T-cell (primary cell): Measurements from ENCODE around the gene ZNF664. TPM values are rescaled to one million over a fixed set of nuclear protein-coding genes. Genes with fewer than 3 reads are reported as not detected.

Experiments
- ATAC-seq, 4 experiments: fragments of 200-7000 bp in 3 of 4; fragments of 150-1000 bp in 1 of 4; cut with Tn5 transposase; replicated peaks in 1 of 4; 1 replicate in 3 of 4; 2 replicates in 1 of 4; pipeline ENCODE4 v1.10.0; 2021; ENCODE audit warnings: moderate library complexity in 3 of 4, mild to moderate bottlenecking in 2 of 4, moderate number of reproducible peaks in 1 of 4
- CTCF ChIA-PET, 2 donors: fragments of 300-600 bp; sonication (Branson Sonifier 250); formaldehyde crosslinking; loops; one replicate each; lab custom pipeline; 2022; ENCODE audit warnings: antibody characterized with exemption in 2 of 2; lab: Charles Lee
- POLR2A ChIA-PET, 2 donors: fragments of 300-600 bp; sonication (Branson Sonifier 250); formaldehyde crosslinking; loops; one replicate each; lab custom pipeline; 2022; ENCODE audit warnings: antibody characterized with exemption in 2 of 2; lab: Charles Lee
- DNase-seq, 35 experiments: peaks; one replicate each; pipeline versions ENCODE4 v3.0.0 to v3.0.0-alpha.2; 2013 to 2023
- H3K27ac ChIP-seq: one replicate; pipeline ENCODE4 v1.5.1; 2013; ENCODE audit warnings: low read length
- H3K27me3 ChIP-seq, 2 experiments: replicated peaks in 1 of 2; 1 replicate in 1 of 2; 2 replicates in 1 of 2; pipeline versions ENCODE4 v1.6.1 to v1.7.0; 2013; ENCODE audit warnings: low read length in 1 of 2, mixed read lengths in 1 of 2; ENCODE audit not compliant: control insufficient read depth in 2 of 2, insufficient read depth in 2 of 2; ENCODE audit errors: extremely low read depth in 1 of 2
- H3K36me3 ChIP-seq, 2 donors: 1 replicate in 1 of 2; 2 replicates in 1 of 2; pipeline versions ENCODE4 v1.6.1 to v1.7.0; 2013; ENCODE audit warnings: low read length in 1 of 2; ENCODE audit not compliant: control insufficient read depth in 2 of 2, insufficient read depth in 1 of 2; ENCODE audit errors: extremely low read depth in 1 of 2
- H3K4me1 ChIP-seq, 2 experiments: 1 replicate in 1 of 2; 2 replicates in 1 of 2; pipeline versions ENCODE4 v1.6.1 to v1.7.0; 2013; ENCODE audit warnings: low read length in 2 of 2, mixed read lengths in 1 of 2; ENCODE audit not compliant: insufficient read depth in 2 of 2, control insufficient read depth in 1 of 2; ENCODE audit errors: extremely low read depth in 1 of 2
- H3K4me3 ChIP-seq, 2 donors: 1 replicate in 1 of 2; 2 replicates in 1 of 2; pipeline versions ENCODE4 v1.5.1 to v1.7.0; 2013; ENCODE audit warnings: mild to moderate bottlenecking in 2 of 2, low read length in 1 of 2, moderate library complexity in 1 of 2; ENCODE audit not compliant: control insufficient read depth in 1 of 2; ENCODE audit errors: extremely low read depth in 1 of 2
- H3K9me3 ChIP-seq: 2 replicates; pipeline ENCODE4 v1.7.0; 2013
- H3K27ac Mint-ChIP-seq, 2 donors: one replicate each; pipeline ENCODE4 v1.8.0; 2020 to 2021; ENCODE audit warnings: mild to moderate bottlenecking in 2 of 2, mixed read lengths in 2 of 2
- H3K27me3 Mint-ChIP-seq, 2 donors: one replicate each; pipeline ENCODE4 v1.8.0; 2021 to 2022; ENCODE audit warnings: mixed read lengths in 2 of 2
- H3K36me3 Mint-ChIP-seq: one replicate; pipeline ENCODE4 v1.8.0; 2021; ENCODE audit warnings: mixed read lengths
- H3K4me1 Mint-ChIP-seq, 3 donors: one replicate each; pipeline ENCODE4 v1.8.0; 2020 to 2022; ENCODE audit warnings: mixed read lengths in 3 of 3, mild to moderate bottlenecking in 1 of 3
- H3K4me3 Mint-ChIP-seq, 3 donors: one replicate each; pipeline ENCODE4 v1.8.0; 2020 to 2022; ENCODE audit warnings: mild to moderate bottlenecking in 3 of 3, mixed read lengths in 3 of 3, moderate library complexity in 3 of 3
- H3K9me3 Mint-ChIP-seq, 3 donors: one replicate each; pipeline ENCODE4 v1.8.0; 2020 to 2022; ENCODE audit warnings: mixed read lengths in 3 of 3
- WGBS: methylation state at CpG from one replicate; pipeline ENCODE4 v1.1.5; 2013; ENCODE audit warnings: missing lambda C conversion rate; ENCODE audit not compliant: insufficient coverage; 5-methylcytosine and 5-hydroxymethylcytosine counted together
- total RNA-seq, 35 experiments: library from RNA in 6 of 35; stranded (reverse) in 6 of 35; fragments of 120-200 nt in 1 of 35; gene quantifications; one replicate each; pipeline versions ENCODE4 v1.2.1 to v1.2.4 and lab custom pipeline; 2013 to 2026

ZNF664 gene
- total RNA-seq, 5 donors from 2014 or later (not counting 1 experiment from before 2014, with no cell fraction given) = 30.6 to 58.2 (median 56.1) TPM

DNA sequence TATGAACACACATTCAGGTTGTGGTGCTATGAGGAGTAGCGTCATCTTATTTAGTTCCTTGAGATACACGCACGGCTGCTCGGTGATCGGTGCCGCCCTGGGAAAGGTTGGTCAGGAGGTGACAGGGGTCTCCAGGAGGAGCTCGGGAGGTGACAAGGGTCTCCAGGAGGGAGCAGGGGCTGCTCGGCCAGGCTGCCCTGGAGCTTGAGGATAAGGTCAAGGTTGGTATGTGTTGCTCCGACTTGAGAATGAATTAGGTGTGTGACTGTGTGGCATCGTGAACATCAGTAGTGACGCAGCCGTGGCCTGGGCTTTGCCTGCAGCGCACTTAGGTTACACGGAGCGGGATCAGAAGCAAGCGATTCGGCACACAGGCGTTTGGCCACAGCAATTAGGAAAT, 36.5 kb upstream of the ZNF664 start:
- Histone ChIP-seq H3K27me3 (peaks cover 0 to 9% of the 10 kb centered on the region in 2 experiments), H3K4me3 (no peak overlapping the region), H3K36me3 (peaks cover 10 to 15% of the 10 kb centered on the region in 2 donors), H3K9me3 (no peaks in the 10 kb centered on the region), H3K4me1 (peaks cover 17 to 55% of the 10 kb centered on the region in 2 experiments), H3K27ac (no peak overlapping the region)
- CTCF ChIA-PET = interaction anchor here in 1 of 2 donors (0.8 kb wide), 1 partner anchor 31 kb away, joined by 8 read pairs; no protein-coding TSS in a partner anchor
- Mint-ChIP-seq H3K27ac (peak overlapping the region; percentile 72 to 77), H3K27me3 (no peaks in the 10 kb centered on the region), H3K4me1 (peaks cover 42 to 57% (median 43%) of the 10 kb centered on the region in 3 donors), H3K9me3 (no peaks in the 10 kb centered on the region), H3K36me3 (peaks cover 16% of the 10 kb centered on the region), H3K4me3 (peak overlapping the region; percentile 40 to 70 (median 49))
- POLR2A ChIA-PET = no interaction called here
- ATAC-seq = no peak
- DNase-seq = no peak
- 96% methylated on average over 17 of the region's 18 CpGs for WGBS

DNA sequence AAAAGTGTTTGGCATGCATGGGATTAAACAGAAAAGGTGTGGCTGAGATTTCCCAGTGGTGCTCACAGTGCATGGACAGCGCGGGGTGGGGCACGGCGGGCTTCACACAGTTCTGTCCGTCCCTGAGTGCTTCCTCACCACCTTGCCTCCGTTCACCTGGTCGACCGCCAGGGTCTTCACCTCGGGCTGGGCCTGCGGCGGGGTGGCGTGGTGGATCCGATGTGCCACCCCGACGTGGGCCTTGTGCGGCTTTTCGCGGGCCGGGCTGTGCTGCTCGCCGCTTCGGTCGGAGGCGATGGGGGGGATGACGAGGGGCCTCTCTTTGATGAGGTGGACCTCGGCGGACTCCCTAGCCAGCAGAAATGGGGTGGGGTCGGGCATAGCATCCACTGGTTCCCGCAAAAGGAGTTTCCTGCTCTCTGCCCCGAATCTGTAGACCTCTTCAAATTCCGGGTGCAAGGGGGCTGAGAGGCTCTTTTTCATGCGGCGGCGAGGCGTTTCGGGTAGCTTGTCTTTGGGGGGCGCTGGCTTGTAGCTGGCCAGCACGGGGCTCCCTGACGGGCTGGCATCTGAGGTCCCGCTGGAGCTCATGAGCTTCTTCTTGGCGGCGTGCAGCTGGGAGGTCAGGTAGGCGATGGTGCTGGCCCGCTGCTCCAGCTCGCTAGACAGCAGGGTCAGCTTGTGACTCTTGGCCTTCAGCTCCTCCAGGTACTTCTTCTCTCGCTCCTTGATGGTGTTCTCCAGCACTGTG, 35.9 kb upstream of the ZNF664 start:
- H3K4me3 ChIP-seq = peak overlapping the region; percentile 29 to 48
- peak overlapping the region; percentile 88 for H3K27ac Mint-ChIP-seq
- H3K27me3 Mint-ChIP-seq = no peaks in the 10 kb centered on the region
- WGBS = 92% methylated on average over 44 of the region's 46 CpGs
- DNase-seq (no peak), ATAC-seq (no peak)
- no peaks in the 10 kb centered on the region for H3K9me3 ChIP-seq
- ChIA-PET POLR2A (no interaction called here), CTCF (interaction anchor here in 1 of 2 donors (1.0 kb wide), 1 partner anchor 46 kb away, joined by 3 read pairs; no protein-coding TSS in a partner anchor)
- peaks cover 35 to 50% (median 37%) of the 10 kb centered on the region in 3 donors for H3K4me1 Mint-ChIP-seq
- H3K27ac ChIP-seq = peak overlapping the region; percentile 84
- peaks cover 15 to 20% of the 10 kb centered on the region in 2 donors for H3K36me3 ChIP-seq
- no peaks in the 10 kb centered on the region for H3K9me3 Mint-ChIP-seq
- peaks cover 14 to 49% of the 10 kb centered on the region in 2 experiments for H3K4me1 ChIP-seq
- peak overlapping the region; percentile 71 to 90 (median 77) for H3K4me3 Mint-ChIP-seq
- peaks cover 22% of the 10 kb centered on the region for H3K36me3 Mint-ChIP-seq
- H3K27me3 ChIP-seq = peaks cover 0 to 6% of the 10 kb centered on the region in 2 experiments

DNA sequence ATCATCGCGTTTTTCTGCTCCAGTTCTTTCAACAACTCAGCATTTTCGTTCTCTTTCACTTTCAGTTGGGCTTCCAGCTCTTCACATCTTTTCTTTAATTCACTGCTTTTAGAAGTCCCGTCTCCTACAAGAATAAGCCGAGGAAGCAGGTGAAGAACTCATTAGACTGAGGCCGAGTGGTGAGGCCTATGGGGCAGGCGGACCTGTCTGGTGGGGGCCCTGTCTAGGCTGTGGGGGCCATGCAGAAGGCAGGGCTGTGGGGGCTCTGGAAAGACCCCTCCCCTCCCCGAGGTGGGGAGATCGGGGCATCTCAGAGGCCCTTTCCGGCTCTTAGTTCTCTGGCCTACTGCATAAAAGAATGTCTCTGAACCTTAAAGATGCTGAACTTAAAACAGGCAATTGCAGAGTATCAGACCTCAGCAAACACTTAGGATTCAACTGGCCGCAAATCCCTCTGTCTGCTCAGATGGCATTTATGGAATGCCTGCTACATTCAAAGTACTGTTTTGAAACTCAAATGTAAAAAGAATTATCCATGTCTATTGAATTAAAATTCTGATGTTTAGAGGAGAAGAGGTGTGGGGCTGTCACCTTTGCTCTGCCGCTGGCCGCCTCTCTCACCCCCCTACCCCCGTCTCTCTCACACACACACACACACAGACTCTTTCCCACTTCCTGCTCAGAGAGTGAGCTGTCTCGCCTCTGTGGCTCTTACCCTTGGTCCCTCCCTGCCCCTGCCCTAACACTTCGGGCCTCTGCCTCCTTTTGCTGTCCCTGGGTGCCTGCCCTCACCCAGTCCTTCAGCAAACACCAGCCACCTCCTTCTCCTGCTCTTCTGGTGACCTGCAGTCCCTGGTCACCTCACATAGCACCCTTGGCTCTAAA, 35.1 kb upstream of the ZNF664 start:
- H3K27ac ChIP-seq = peak overlapping the region; percentile 84
- peaks cover 0 to 6% of the 10 kb centered on the region in 2 experiments for H3K27me3 ChIP-seq
- ChIA-PET CTCF (interaction anchor here in 1 of 2 donors (0.7 to 1.0 kb wide), 3 partner anchors 27 to 1448 kb away, joined by 3 read pairs; no protein-coding TSS in a partner anchor), POLR2A (interaction anchor here in 1 of 2 donors (0.7 kb wide), 1 partner anchor 983 kb away, joined by 3 read pairs; no protein-coding TSS in a partner anchor)
- H3K9me3 ChIP-seq = no peaks in the 10 kb centered on the region
- peaks cover 21 to 26% of the 10 kb centered on the region in 2 donors for H3K36me3 ChIP-seq
- H3K36me3 Mint-ChIP-seq = peaks cover 31% of the 10 kb centered on the region
- H3K4me1 ChIP-seq = peaks cover 9 to 49% of the 10 kb centered on the region in 2 experiments
- DNase-seq (peak; percentile 18 to 65 (median 47)), ATAC-seq (peak; percentile 90 to 98 (median 94))
- H3K9me3 Mint-ChIP-seq = no peaks in the 10 kb centered on the region
- H3K4me1 Mint-ChIP-seq = peaks cover 29 to 43% (median 30%) of the 10 kb centered on the region in 3 donors
- H3K4me3 Mint-ChIP-seq = peak overlapping the region; percentile 71 to 90 (median 77)
- H3K4me3 ChIP-seq = peak overlapping the region; percentile 29 to 48
- H3K27me3 Mint-ChIP-seq = no peaks in the 10 kb centered on the region
- WGBS = 7% methylated on average over 8 of the region's 16 CpGs
- peak overlapping the region; percentile 88 for H3K27ac Mint-ChIP-seq

DNA sequence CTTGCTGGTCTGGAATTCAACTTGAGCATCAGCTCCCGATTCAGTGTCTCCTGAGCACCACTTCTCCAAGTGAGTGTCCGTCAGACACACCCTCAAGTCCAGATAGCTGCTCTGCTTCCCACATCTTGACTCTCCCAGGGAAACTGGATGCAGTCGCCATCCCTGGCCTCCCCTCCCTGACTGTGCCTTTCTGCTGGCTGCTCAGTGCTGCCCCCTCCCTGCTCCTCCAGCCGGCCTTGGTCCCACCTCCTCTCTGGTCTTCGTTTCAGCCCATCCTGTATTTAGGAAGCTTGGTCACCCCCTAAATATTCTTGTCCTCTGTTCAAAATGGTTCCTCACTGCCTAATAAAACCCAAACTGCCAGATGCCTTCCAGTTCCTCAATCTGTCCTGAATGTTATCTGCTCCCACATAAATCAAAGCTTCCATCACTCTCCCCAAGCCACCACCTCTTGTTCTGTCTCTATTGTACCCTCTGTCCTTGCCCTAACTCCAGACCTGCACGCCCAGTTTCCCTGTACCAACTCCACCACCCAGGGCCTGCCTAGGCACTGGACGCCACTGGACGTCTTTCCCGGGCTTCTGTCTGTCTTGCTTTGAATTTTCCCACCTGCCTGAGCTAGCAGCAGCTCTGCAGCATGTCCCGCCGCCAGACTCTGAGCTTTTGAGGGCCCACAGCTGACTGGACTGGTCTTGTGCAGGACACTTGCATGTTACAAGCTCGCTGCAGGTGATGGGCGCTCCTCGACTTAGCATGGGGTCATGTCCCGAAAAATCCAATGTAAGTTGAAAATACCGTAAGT, 34.1 kb upstream of the ZNF664 start:
- WGBS = 91% methylated on average over 16 of the region's 16 CpGs
- CTCF ChIA-PET = interaction anchor here (0.6 to 0.9 kb wide), 3 partner anchors 23 to 1449 kb away, joined by 3 to 6 read pairs (median 3); no protein-coding TSS in a partner anchor
- Histone ChIP-seq H3K4me3 (no peak overlapping the region), H3K27ac (peak overlapping the region; percentile 84), H3K4me1 (peaks cover 9 to 41% of the 10 kb centered on the region in 2 experiments), H3K36me3 (peaks cover 26 to 34% of the 10 kb centered on the region in 2 donors), H3K27me3 (no peaks in the 10 kb centered on the region), H3K9me3 (no peaks in the 10 kb centered on the region)
- H3K4me1 Mint-ChIP-seq = peaks cover 27 to 36% (median 29%) of the 10 kb centered on the region in 3 donors
- peak overlapping the region; percentile 88 for H3K27ac Mint-ChIP-seq
- H3K9me3 Mint-ChIP-seq = no peaks in the 10 kb centered on the region
- ATAC-seq (no peak), DNase-seq (peak in 2 of 35 experiments; percentile 19 to 32)
- peak overlapping the region; percentile 71 to 90 (median 77) for H3K4me3 Mint-ChIP-seq
- peaks cover 37% of the 10 kb centered on the region for H3K36me3 Mint-ChIP-seq
- no peaks in the 10 kb centered on the region for H3K27me3 Mint-ChIP-seq
- POLR2A ChIA-PET = interaction anchor here in 1 of 2 donors (0.7 kb wide), 1 partner anchor 983 kb away, joined by 3 read pairs; no protein-coding TSS in a partner anchor

DNA sequence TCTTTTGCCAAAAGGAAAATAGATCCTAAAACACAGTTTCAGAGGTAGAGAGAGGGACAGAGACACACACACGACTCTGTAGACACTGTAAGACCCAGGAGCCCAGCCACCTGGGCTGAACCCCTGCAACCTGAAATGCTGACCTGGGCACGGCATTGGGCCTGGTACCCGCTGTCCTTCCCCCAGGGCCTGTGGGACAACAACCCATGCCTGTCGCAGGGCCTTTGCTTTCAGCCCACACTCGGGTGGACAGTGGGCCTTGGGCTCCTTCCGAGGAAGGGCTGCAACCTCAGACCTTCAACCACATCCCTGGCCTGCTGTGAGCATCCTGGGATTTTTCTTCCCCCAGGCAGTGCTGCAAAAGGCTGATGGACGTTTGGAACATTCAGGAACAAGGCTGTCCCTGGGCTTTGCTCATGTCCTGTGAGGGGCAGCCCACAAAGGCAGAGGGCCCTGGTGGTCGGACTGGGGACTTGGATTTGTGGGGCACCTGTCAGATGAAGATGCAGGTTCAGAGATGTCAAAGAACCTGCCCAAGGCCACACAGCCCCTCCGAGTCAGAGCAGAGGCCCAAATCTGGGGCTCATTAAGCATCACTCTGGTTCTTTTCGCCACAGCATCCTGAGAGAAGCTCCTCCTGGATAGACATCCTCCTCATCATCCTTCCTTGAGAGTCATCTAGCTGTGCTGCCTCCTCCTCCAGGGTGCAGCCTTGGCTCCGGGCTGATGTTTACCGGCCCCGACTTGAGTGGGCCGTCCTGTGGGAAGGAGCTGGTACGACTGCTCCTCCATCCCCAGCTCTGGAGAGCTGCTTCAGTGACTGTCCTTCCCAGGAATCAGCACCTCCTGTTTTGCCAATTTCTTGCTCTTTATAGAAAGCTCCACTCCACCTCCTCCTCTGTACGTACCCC, 33.0 kb upstream of the ZNF664 start:
- POLR2A ChIA-PET = no interaction called here
- CTCF ChIA-PET = no interaction called here
- Histone ChIP-seq H3K9me3 (no peaks in the 10 kb centered on the region), H3K4me1 (peaks cover 9 to 30% of the 10 kb centered on the region in 2 experiments), H3K27ac (no peak overlapping the region), H3K36me3 (peaks cover 31 to 43% of the 10 kb centered on the region in 2 donors), H3K27me3 (no peaks in the 10 kb centered on the region), H3K4me3 (no peak overlapping the region)
- Mint-ChIP-seq H3K36me3 (peaks cover 42% of the 10 kb centered on the region), H3K27ac (peak overlapping the region; percentile 55 to 88), H3K4me3 (no peak overlapping the region), H3K27me3 (no peaks in the 10 kb centered on the region), H3K9me3 (no peaks in the 10 kb centered on the region), H3K4me1 (peaks cover 27 to 35% (median 29%) of the 10 kb centered on the region in 3 donors)
- ATAC-seq = no peak
- no peak for DNase-seq
- WGBS = 91% methylated on average over 14 of the region's 16 CpGs
